ENCODE measurements around the gene LRRC26. TPM values are rescaled to one million over a fixed set of nuclear protein-coding genes. Genes with fewer than 3 reads are reported as not detected.
A peak's percentile ranks its signal among the peaks of the same experiment; 100 is the strongest.

The LRRC26 gene
- total and polyA plus RNA-seq, 2 of the 13 experiments (the other 11 are each of a cell fraction or from before 2014, with no cell fraction given) = not detected

- TF ChIP-seq NAIF1 (CRISPR knock-in tag; IDR thresholded peaks at IDR 0.05; ENCODE audit: borderline replicate concordance) = peak; percentile 99
- peak; percentile 12; the same call in 1 of the 2 replicates for TF ChIP-seq ZNF639 (CRISPR knock-in tag; conservative IDR thresholded peaks at IDR 0.05)
- no peak for TF ChIP-seq SMARCE1 (IDR thresholded peaks at IDR 0.05; ENCODE audit: borderline replicate concordance)
- TF ChIP-seq RNF2 (conservative IDR thresholded peaks at IDR 0.05; ENCODE audit: low read depth) = peak; percentile 56; the same call in 1 of the 2 replicates
- no peak for TF ChIP-seq CENPX (CRISPR knock-in tag; IDR thresholded peaks at IDR 0.05)
- no peak for TF ChIP-seq ZNF652 (CRISPR knock-in tag; IDR thresholded peaks at IDR 0.05; ENCODE audit: borderline replicate concordance, low read depth)
- no peak for TF ChIP-seq ZBTB33 (CRISPR knock-in tag; IDR thresholded peaks at IDR 0.05)
- no peak for TF ChIP-seq HNRNPL (IDR thresholded peaks at IDR 0.05; ENCODE audit: low read depth, low read length)
- TF ChIP-seq ARID2 (CRISPR knock-in tag; IDR thresholded peaks at IDR 0.05; ENCODE audit: borderline replicate concordance) = 0 out of 2 replicates have a peak, but pooled peaks have one; percentile 75
- no peak for TF ChIP-seq LCORL (IDR thresholded peaks at IDR 0.05)
- TF ChIP-seq LCORL (CRISPR knock-in tag; IDR thresholded peaks at IDR 0.05) = peak; percentile 63
- TF ChIP-seq MBD4 (IDR thresholded peaks at IDR 0.05; ENCODE audit: borderline replicate concordance, low read length) = no peak
- peak; percentile 81; the same call in 1 of the 2 replicates for TF ChIP-seq EEA1 (CRISPR knock-in tag; IDR thresholded peaks at IDR 0.05; ENCODE audit: borderline replicate concordance)
- TF ChIP-seq GMEB1 (CRISPR knock-in tag; IDR thresholded peaks at IDR 0.05; ENCODE audit: borderline replicate concordance) = peak; percentile 98
- no peak for TF ChIP-seq NR2F6 (IDR thresholded peaks at IDR 0.05)
- TF ChIP-seq NR2F6 (CRISPR knock-in tag; IDR thresholded peaks at IDR 0.05) = peak; percentile 42; the same call in 1 of the 2 replicates
- TF ChIP-seq ZNF468 (CRISPR knock-in tag; IDR thresholded peaks at IDR 0.05) = no peak
- TF ChIP-seq RELA (CRISPR knock-in tag; IDR thresholded peaks at IDR 0.05) = no peak
- TF ChIP-seq ZNF138 (CRISPR knock-in tag; IDR thresholded peaks at IDR 0.05; ENCODE audit: low read depth) = peak; percentile 50; the same call in 1 of the 2 replicates
- peak; percentile 79 for TF ChIP-seq ZNF781 (CRISPR knock-in tag; IDR thresholded peaks at IDR 0.05; ENCODE audit: borderline replicate concordance, not compliant biosample characterization)
- TF ChIP-seq ZBED4 (CRISPR knock-in tag; IDR thresholded peaks at IDR 0.05; ENCODE audit: borderline replicate concordance) = no peak; the same call in 1 of the 2 replicates
- TF ChIP-seq HNF4A (CRISPR knock-in tag; IDR thresholded peaks at IDR 0.05) = peak; percentile 21; the same call in 1 of the 2 replicates
Measured at GRCh38 chr9:137129456-137130175, 40.2 kb downstream of the LRRC26 start (continued).

Measured in HepG2 (cell line).